GM12878 (cell line): ENCODE results near the gene AKAP7.

Experiments
- CHD1 ChIP-seq: IDR thresholded peaks from 2 replicates; pipeline ENCODE4 v1.6.1; 2012; ENCODE audit warnings: low read depth, low read length, improper control_type of control experiment
- EGR1 ChIP-seq, 2 experiments: IDR thresholded peaks; 1 replicate in 1 of 2; 2 replicates in 1 of 2; pipeline ENCODE4 v1.6.1; 2011 to 2012; ENCODE audit warnings: low read depth in 2 of 2, low read length in 2 of 2, borderline replicate concordance in 1 of 2, mild to moderate bottlenecking in 1 of 2, moderate library complexity in 1 of 2
- TF ChIP-seq, protein P1 (sequence below), 3 experiments: IDR thresholded peaks in 2 of 3; conservative IDR thresholded peaks in 1 of 3; 2 replicates each; pipeline ENCODE4 v1.5.1; 2011; ENCODE audit warnings: low read depth in 3 of 3, low read length in 3 of 3, mild to moderate bottlenecking in 3 of 3, control low read depth in 2 of 3, moderate library complexity in 2 of 3, inconsistent platforms in 1 of 3, mixed read lengths in 1 of 3; ENCODE audit not compliant: control insufficient read depth in 2 of 3, insufficient read depth in 1 of 3; ENCODE audit errors: extremely low read depth in 1 of 3

DNA sequence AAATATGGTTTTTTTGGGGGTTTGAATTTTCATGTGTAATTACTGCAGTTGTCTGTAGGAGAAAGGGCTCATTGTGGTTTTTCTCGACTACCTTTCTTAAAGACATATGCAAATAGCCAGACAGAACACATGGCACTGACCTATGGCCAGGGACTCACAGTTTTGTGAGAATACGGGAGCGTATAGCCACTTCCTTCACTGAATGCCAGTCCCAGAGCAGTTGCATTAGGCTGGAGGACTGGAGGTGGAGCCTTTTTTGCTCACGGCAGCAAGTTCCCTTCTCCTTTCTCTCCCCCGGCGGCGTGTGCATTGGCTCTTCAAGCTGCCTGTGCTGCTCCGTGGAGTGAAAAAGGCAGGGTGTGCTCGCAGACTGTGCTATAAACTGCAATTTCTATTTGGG, 114.9 kb downstream of the AKAP7 start:
- TF ChIP-seq, protein P1, sequence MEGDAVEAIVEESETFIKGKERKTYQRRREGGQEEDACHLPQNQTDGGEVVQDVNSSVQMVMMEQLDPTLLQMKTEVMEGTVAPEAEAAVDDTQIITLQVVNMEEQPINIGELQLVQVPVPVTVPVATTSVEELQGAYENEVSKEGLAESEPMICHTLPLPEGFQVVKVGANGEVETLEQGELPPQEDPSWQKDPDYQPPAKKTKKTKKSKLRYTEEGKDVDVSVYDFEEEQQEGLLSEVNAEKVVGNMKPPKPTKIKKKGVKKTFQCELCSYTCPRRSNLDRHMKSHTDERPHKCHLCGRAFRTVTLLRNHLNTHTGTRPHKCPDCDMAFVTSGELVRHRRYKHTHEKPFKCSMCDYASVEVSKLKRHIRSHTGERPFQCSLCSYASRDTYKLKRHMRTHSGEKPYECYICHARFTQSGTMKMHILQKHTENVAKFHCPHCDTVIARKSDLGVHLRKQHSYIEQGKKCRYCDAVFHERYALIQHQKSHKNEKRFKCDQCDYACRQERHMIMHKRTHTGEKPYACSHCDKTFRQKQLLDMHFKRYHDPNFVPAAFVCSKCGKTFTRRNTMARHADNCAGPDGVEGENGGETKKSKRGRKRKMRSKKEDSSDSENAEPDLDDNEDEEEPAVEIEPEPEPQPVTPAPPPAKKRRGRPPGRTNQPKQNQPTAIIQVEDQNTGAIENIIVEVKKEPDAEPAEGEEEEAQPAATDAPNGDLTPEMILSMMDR (IDR thresholded peaks at IDR 0.05 in 2 of 3, conservative IDR thresholded peaks at IDR 0.05 in 1 of 3; ENCODE audit: control insufficient read depth in 2 of 3, extremely low read depth in 1 of 3, insufficient read depth in 1 of 3, low read depth in 3 of 3, low read length in 3 of 3), result no peak
- TF ChIP-seq EGR1 (IDR thresholded peaks at IDR 0.05; ENCODE audit: borderline replicate concordance in 1 of 2, low read depth in 2 of 2, low read length in 2 of 2), result no peak
- no peak for TF ChIP-seq CHD1
